ENCODE measurements around the gene TRAPPC10.

Gene TRAPPC10, protein sequence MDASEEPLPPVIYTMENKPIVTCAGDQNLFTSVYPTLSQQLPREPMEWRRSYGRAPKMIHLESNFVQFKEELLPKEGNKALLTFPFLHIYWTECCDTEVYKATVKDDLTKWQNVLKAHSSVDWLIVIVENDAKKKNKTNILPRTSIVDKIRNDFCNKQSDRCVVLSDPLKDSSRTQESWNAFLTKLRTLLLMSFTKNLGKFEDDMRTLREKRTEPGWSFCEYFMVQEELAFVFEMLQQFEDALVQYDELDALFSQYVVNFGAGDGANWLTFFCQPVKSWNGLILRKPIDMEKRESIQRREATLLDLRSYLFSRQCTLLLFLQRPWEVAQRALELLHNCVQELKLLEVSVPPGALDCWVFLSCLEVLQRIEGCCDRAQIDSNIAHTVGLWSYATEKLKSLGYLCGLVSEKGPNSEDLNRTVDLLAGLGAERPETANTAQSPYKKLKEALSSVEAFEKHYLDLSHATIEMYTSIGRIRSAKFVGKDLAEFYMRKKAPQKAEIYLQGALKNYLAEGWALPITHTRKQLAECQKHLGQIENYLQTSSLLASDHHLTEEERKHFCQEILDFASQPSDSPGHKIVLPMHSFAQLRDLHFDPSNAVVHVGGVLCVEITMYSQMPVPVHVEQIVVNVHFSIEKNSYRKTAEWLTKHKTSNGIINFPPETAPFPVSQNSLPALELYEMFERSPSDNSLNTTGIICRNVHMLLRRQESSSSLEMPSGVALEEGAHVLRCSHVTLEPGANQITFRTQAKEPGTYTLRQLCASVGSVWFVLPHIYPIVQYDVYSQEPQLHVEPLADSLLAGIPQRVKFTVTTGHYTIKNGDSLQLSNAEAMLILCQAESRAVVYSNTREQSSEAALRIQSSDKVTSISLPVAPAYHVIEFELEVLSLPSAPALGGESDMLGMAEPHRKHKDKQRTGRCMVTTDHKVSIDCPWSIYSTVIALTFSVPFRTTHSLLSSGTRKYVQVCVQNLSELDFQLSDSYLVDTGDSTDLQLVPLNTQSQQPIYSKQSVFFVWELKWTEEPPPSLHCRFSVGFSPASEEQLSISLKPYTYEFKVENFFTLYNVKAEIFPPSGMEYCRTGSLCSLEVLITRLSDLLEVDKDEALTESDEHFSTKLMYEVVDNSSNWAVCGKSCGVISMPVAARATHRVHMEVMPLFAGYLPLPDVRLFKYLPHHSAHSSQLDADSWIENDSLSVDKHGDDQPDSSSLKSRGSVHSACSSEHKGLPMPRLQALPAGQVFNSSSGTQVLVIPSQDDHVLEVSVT

DNA sequence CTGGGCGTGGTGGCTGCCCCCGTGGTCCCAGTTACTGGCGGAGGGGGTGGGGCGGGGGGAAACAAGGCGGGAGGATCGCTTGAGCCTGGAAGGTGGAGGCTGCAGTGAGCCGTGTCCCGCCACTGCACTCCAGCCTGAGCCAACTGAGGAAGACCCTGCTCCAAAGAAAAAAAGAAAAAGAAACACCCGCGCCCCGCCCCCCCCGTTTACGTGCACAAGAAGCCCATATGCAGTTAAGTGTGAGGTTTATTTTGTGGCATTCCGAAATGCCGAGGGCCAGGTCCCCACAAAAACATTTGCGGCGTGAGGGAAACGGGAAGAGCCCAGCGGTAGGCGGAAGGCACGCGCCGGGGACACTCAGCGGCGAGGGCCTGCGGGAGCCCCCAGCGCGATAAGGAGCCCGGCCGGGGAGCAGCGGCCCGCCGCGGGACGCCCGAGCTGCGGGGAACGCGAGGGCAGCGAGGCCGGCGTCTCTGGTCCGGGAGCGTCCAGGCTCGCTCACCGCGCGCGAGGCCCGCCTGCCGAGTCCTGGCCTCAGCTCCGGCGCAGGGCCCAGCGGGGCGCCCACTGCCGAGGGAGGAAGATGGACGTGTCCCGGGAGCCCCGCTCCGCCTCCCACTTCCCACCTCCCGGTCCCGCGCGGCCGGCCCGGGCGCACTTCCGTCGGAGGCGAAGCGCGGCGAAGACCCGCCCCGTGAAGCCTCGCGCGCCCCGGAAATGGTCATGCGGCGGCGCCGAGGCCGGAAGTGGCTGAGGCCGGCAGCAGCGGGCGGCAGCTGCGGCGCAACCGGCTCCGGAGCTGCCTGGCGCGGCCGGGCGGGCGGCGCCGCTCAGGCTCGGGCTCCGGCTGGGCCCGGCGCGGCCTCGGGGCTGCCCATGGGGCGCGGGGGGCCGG lies at the start of gene TRAPPC10:
TRAPPC10 (plus strand) TSS at position 731 of the 895 bp plus-strand sequence. CDS start 185 bp downstream, outside the sequence.
- peak; percentile 64 for DNase-seq (ENCODE audit: low read depth)

DNA sequence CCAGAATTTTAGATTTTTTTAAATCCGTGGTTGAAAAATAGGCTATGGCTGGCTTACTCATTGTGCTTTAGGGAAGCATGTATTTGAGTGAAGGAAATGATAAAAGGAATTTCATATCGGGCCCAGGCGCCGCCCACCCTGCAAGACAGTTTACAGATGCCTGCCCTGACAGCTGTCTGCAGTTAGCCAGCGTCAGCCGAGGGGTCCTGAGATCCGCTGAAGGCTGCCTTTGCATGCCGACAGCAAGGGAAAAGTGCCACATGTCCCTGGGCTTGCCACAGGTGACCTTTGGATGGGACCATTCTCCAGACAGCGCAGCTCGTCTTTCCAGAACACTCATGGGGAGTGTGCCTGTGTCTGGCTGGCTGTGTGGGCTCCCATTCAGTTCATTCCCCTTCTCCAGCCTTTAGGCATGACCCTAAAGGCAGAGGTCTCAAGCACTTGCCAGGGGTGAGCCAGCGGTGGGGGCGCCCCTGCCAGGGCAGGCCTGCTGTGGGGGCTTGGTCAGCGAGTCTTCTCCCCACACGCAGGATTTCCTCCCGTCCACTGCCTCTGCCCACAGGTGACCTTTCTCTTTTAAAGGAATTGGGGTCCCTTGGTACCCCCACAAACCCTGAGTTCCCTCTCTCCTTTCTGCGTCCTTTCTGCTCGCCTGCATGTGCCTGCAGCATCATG lies 46.1 kb upstream of the TRAPPC10 start:
- no peak for DNase-seq (ENCODE audit: low read depth)

DNA sequence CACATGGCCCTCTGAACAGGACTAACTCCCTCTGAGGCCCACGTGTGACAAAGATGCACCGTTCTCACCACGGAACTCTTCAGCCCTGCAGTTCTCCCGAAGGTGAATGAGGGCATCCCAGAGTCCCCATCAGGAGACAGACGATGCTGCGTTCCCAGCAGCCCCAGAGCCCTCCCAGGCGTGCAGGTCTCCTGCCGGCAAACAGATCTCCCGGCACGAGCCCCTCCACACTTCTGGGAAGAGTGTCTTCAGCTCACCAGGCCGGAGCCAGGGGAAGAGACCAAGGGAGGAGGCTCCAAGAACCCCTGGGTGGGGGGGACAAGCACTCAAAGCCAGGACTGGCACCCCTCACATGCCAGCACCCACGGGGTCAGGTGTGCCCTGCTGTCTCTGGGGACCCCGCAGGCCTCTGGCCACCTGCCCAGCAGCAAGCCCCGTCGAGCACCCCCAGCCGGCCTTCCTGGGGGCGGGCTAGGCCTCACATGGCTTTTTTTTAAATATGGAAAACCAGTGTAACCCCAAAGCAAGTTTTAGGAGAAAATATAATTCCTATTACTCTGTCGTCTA lies 45.1 kb upstream of the TRAPPC10 start:
- DNase-seq (ENCODE audit: low read depth): no peak

DNA sequence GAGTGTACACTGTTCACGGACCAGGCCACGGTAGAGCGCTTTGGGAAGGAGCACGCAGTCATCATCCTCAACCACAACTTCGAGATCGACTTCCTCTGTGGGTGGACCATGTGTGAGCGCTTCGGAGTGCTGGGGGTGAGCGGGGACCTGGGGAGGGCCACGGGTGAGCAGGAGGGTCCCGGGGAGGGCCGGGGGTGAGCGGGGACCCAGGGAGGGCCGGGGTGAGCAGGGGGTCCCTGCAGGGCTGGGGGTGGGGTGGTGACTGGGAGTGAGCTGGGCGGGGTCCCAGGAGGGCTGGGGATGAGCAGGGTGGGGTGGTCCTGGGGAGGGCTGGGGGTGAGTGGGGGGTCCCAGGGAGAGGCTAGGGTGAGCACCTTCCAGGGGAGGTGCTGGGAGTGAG lies 44.1 kb upstream of the TRAPPC10 start:
- no peak for DNase-seq (ENCODE audit: low read depth)

DNA sequence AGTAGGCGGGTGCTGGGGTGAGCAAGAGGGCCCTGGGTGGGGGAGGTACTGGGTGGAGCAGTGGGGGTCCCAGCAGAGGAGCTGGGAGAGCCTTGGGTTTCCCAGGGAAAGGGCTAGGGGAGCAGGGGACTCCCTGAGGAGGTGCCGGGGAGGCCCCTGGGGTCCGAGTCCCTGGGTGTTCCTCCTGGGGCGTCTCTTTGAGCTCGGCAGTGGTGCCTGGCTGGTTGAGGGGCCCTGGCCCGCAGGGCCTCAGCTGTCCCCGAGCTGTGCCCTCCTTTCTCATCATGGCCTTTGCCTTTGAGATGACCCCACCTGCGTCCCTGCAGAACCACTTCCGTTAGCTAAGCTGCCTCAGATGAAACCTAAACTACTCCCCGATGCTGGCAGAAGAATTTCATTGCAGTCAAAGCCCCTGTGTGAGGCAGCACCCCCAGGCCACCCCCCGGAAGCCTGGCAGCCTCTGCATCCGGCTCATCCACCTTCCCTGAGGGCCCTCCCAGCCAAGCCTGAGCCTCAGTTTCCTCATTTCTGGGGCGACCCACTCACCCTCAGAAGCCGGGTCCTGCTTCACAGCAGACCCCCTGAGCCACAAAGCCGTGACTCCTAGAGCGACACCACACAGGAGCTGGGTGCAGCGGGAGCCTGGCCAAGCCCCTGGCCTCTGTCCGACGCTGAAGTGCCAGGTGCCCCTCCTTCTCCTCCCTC lies 43.5 kb upstream of the TRAPPC10 start:
- DNase-seq (ENCODE audit: low read depth): no peak

DNA sequence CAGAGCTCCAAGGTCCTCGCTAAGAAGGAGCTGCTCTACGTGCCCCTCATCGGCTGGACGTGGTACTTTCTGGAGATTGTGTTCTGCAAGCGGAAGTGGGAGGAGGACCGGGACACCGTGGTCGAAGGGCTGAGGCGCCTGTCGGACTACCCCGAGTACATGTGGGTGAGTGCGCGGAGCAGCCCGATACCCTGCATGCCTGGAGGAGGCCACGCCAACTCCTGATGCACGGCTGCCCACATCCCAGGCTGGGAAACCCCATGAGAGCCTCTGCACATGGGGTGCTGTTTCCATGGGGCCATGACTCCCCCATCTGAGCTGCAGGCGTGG lies 43.0 kb upstream of the TRAPPC10 start:
- DNase-seq (ENCODE audit: low read depth): no peak

DNA sequence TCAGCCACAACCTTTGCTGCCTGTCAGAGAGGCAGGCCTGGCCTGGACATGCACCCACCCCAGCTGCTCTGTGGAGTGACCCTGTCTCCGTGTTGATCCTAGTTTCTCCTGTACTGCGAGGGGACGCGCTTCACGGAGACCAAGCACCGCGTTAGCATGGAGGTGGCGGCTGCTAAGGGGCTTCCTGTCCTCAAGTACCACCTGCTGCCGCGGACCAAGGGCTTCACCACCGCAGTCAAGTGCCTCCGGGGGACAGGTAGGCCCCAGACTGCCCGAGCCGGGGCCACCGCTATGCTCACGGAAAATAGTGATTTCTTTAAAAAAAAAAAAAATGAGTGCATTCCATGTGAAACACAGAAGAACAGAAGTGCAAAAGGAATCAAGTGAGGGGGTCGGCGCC lies 41.6 kb upstream of the TRAPPC10 start:
- DNase-seq (ENCODE audit: low read depth): no peak

DNA sequence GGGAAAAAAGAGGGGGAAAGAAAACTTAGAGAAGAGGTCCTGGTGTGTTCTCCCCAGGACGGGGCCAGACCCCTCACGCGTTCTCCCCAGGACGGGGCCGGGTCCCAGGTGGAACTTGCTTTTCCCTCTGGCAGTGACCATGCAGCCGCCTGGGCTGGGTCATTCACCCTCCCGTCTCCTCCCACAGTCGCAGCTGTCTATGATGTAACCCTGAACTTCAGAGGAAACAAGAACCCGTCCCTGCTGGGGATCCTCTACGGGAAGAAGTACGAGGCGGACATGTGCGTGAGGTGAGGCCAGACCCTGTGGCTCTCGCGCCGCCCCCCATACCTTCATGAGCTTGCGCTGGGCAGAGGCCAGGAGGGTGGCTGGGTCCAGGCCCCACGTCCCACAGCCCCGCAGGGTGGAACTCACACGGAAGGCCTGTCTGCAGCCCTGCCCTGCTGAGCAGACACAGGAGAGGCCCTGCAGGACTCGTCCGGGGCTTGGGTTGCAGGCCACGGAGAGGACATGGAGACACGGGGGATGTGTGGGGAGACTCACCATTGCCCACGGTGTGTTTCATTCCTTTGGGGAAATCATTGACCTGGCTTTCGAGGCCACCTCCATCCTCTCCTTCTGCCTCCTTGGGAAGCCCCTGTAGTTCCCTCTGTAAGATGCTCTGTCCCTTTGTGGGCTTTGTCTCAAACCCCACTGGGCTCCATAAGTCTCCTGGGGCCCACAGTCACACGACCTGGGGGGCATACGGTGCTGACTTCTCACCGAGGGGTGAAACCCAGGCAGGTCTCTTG lies 40.7 kb upstream of the TRAPPC10 start:
- no peak for DNase-seq (ENCODE audit: low read depth)

DNA sequence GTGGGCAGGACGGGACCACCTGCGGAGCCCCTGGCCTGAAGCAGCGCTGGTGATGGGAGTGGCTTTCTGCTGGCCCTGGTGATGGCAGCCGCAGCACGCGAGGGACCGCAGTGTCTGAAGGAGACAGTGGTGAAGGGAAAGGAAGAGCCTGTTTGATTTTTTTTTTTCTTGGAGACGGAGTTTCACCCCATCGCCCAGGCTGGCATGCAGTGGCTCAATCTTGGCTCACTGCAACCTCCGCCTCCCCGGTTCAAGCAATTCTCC lies 40.2 kb upstream of the TRAPPC10 start:
- DNase-seq (ENCODE audit: low read depth): no peak

DNA sequence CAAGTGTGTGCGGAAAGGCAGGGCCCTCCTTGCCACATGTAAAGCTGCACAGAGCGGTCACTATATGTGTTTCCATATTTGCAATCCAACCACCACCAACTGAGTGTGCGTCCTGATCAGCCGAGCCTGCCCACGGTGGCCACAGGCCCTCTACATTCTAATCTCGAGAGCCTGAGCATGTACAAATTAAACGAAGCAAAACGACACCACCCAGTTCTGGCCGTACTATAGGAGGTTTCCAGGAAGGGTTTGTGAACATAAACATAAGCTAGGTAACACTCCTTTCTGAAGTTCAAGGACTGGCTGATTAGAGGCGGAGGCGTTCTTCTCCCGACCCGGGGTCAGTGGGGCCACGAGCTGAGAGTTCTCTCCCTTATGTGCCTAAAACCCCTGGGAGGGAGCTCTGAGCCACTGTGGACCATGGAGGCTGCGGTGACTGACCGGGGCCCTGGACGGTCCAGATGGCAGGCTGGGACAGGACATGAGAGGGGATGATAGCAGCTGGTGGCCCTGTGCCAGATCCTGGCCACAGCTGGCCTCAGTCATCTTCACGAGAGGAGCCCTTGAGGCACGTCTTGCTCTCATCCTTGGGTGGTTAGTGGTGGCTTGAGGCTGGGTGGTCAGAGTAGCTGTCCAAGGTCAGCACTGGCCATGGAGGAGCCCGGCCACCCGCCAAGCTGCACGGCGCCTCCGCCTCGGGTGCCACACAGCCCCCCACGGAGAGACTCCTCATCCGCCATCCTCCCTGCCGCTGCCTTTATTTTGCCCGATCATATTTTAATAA lies 39.1 kb upstream of the TRAPPC10 start:
- DNase-seq (ENCODE audit: low read depth): no peak

DNA sequence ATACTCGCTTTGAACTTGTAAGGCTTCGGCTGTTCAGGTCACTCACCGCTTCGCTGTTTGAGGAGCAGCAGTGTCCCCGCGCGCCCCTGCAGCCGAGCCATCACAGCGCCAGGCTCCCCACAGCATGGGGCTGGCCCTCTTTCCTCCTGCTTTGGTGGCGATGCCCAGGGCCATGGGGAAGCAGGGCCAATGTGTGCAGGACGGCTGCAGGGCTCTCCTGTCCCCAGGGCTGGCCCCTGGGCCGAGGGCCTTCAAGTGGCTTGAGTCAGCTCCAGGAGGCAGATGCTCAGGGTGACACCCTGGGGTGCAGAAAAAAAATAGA lies 38.5 kb upstream of the TRAPPC10 start:
- DNase-seq (ENCODE audit: low read depth): no peak

DNA sequence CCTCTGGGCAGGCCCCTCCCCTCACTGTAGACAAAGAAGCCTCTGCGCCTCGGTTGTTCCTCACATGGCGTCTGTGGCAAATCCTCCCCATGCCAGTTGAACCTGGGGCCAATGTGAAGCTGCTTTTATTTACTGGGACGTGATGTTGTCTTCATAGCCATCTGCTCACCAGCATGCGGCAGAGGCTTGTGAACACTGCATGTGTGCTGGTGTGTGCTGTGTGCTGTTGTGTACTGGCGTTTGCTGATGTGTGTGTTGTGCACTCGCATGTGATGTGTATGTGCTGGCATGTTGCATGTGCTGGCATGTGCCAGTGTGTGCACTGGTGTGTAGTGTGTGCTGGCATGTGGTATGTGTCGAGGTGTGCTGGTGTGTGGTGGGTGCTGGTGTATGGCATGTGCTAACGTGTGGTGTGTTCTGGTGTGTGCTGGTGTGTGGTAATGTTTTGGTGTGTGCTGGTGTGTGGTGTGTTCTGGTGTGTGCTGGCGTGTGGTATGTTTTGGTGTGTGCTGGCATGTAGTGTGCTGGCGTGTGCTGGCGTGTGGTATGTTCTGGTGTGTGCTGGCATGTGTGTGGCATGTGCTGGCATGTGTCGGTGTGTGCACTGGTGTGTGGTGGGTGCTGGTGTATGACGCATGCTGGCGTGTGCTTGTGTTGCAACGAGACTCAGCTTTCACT lies 37.2 kb upstream of the TRAPPC10 start:
- no peak for DNase-seq (ENCODE audit: low read depth)

DNA sequence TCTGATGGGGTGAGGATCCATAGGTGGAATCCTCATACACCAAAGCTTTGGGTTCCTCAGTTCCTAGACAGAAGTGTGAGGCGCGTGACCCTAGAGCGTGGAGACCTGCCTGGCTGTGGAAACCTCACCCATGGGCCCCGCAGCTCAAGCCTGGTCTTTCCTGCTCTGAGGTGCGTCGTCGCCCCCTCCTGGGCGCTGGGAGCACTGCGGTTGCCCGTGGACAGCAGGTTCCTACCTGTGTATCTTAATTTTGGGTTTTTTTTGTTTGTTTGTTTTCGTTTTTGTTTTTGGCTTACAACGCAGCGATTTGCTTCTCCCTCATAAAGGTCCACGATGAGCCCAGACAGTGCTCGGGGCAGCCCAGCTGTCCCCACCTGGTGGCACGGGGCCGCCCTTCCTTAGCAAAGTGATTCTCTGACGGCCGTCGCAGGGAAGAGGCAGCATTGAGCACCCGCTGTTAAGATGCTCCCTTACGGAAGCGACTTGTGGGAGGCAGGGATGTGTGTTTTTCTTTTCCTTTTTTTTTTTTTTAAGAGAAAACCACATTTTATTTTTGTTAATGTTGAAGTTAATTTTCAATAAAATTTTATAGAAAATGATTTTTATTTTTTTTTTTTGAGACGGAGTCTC lies 36.5 kb upstream of the TRAPPC10 start:
- peak; percentile 62 for DNase-seq (ENCODE audit: low read depth)

DNA sequence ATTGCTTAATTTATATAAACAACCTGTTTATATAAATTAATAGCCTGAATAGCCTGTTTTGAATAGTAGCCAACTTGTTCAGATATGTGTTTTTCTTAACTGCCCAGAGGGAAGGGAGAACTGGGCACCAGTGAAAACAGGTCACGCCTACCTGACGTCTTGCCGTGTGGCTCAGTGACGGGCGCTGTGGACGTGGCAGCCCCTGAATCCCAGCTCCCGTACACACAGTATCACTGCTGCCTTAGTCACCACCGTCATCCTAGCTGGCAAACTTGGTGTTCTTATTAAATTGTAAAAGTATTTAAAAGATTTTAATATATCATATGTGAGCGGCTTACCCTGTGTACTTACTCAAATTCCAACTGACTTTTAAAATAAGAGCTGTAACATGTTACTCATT lies 35.4 kb upstream of the TRAPPC10 start:
- DNase-seq (ENCODE audit: low read depth): no peak

DNA sequence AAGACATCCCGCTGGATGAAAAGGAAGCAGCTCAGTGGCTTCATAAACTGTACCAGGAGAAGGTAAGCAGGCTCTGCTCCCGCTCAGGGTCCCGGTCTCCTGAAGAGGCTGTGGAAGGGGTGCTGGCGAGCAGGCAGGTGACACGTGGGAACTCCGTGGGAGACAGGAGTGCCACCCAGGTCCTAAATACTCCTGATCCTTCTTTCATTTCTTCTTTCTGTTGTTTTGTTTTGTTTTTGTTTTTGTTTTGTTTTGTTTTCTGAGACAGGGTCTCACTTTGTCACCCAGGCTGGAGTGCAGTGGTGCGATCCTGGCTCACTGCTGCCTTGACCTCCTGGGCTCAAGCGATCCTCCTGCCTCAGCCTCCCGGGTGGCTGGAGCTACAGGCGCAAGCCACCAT lies 34.0 kb upstream of the TRAPPC10 start:
- DNase-seq (ENCODE audit: low read depth): no peak

DNA sequence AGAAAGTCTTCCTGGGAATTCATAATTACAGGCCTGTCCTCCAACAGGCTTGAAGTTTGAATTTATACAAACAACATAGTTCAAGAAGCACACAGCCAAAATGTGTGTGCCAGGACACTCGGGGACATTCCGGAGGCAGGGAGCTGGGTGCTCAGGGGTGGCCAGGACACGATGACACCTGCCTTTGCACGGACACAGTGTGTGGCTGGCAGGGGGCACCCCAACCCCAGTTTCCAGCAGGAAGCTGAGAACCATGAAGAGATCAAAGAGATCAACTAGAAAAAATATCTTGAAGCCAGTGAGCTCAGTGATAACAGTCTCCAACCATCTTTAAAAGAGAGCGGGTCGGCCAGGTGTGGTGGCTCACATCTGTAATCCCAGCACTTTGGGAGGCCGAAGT lies 32.5 kb upstream of the TRAPPC10 start:
- no peak for DNase-seq (ENCODE audit: low read depth)

DNA sequence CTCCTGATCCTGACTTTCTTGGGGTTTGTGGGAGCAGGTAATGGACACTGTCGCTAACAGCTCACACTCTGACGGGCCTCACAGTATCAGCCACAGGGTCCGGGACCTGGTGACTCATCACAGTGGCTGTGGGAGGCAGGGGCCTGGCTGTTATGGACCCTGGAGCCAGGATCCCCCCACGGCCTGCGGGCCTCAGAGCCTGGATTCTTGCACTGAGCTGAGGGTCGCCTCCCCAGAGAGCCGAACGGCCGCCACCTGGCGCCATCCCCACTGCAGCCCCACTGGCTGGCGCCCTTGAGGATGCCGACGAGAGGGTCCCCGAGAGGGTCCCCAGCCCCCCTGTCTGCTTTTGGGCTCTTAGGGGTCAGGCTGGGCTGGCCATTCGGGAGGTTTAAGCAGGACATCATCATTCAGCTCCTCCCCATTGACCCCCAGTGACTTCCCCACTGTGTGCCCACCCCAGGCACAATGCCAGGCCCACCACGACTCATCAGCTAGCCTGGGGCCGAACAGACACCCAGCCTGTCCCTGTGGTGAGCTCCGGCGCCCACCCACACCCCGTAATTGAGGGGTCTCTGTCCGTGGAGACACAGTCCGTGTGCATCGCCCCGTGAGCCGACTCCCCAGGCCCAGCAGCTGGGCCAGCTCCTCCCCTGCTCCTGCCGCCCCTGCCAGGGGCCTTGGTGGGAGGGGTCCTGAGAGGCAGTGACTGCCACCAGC lies 30.8 kb upstream of the TRAPPC10 start:
- no peak for DNase-seq (ENCODE audit: low read depth)
